Skeletal muscle tissue (tissue), 4 donors: Measurements from ENCODE around the gene UBL7. TPM values are rescaled to one million over a fixed set of nuclear protein-coding genes. Genes with fewer than 3 reads are reported as not detected.

Experiments used
- H3K27ac ChIP-seq: one replicate; pipeline ENCODE4 v1.7.0; 2013; ENCODE audit warnings: mild to moderate bottlenecking, low read depth, low read length, inconsistent platforms
- H3K27me3 ChIP-seq, 3 donors: one replicate each; pipeline ENCODE4 v1.7.0; 2013; ENCODE audit warnings: low read length in 3 of 3; ENCODE audit not compliant: control insufficient read depth in 3 of 3, insufficient read depth in 3 of 3
- H3K36me3 ChIP-seq, 3 donors: one replicate each; pipeline ENCODE4 v1.7.0; 2013; ENCODE audit warnings: low read length in 3 of 3; ENCODE audit not compliant: control insufficient read depth in 3 of 3, insufficient read depth in 3 of 3
- H3K4me1 ChIP-seq, 3 donors: one replicate each; pipeline ENCODE4 v1.7.0; 2013; ENCODE audit warnings: low read length in 3 of 3, mild to moderate bottlenecking in 3 of 3; ENCODE audit not compliant: control insufficient read depth in 3 of 3, insufficient read depth in 3 of 3
- H3K4me3 ChIP-seq, 3 donors: one replicate each; pipeline ENCODE4 v1.7.0; 2013; ENCODE audit warnings: low read length in 3 of 3
- H3K9ac ChIP-seq, 3 donors: one replicate each; pipeline ENCODE4 v1.7.0; 2013; ENCODE audit warnings: low read length in 3 of 3, mild to moderate bottlenecking in 3 of 3, moderate library complexity in 2 of 3, low read depth in 1 of 3
- H3K9me3 ChIP-seq, 3 donors: one replicate each; pipeline ENCODE4 v1.7.0; 2013; ENCODE audit warnings: low read length in 3 of 3; ENCODE audit not compliant: control insufficient read depth in 3 of 3
- total RNA-seq: library from RNA; depleted of rRNA; stranded (reverse); fragments of >200 nt; gene quantifications from one replicate; pipeline ENCODE4 v1.2.3, GENCODE V29; 2014
- donor health status: Osteomylitis.

UBL7 gene, protein sequence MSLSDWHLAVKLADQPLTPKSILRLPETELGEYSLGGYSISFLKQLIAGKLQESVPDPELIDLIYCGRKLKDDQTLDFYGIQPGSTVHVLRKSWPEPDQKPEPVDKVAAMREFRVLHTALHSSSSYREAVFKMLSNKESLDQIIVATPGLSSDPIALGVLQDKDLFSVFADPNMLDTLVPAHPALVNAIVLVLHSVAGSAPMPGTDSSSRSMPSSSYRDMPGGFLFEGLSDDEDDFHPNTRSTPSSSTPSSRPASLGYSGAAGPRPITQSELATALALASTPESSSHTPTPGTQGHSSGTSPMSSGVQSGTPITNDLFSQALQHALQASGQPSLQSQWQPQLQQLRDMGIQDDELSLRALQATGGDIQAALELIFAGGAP
- 23.0 TPM for total RNA-seq

DNA sequence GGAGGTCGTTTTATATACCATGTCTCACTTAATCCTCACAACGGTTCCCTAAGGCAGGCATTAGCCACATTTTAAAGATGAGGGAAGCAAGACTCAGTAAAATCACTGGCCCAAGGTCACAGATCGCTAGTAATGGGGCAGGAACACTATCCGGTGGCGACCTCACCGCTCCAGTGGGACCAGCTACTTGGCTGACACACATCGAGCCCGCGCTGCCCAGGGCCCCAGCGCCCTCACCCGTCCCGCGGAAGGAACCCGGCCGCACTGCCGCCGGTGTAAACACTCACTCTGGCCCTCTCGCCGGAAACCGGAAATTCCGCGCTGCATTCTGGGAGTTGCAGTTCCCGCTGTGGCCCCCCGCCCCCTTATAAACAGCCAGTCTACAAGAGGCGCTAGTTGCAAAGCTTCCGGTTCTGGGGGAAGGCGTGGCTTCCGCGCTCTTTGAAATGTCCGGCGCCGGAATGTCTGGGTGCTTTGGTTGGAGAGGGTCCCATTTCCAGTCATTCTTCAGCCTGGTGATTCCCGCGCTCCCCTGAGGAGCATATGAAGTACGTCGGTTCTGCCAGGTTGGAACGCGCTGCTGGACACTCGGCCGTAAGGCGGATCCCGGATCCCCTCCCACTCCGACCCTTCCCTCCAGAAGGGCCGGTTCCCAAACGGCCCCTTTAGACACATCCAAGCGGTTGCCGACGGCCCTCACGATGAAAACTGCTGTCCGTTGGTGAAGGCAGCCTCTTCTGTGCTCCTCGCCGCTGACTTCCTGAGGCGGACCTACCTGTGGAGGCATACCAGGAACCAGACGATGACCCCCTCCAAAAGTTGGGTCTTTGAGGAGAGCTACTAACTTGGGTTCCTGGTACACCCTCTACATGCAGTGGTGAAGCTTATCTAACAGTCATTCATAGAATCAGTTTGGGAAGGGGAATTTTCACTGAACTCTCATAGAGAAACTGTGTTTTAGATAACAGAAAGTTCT is at the start of gene UBL7:
Gene UBL7, minus strand, starts transcription at position 290 of the 976 bp plus-strand sequence. CDS start 2,293 bp downstream, outside the sequence.
- peaks cover 7 to 15% (median 13%) of the 10 kb centered on the region in 3 donors for H3K36me3 ChIP-seq
- H3K4me3 ChIP-seq, result peak within 1 kb of the TSS; percentile 91 to 99 (median 95)
- H3K27me3 ChIP-seq, result no peaks in the 10 kb centered on the region
- peak within 1 kb of the TSS; percentile 91 to 99 (median 95) for H3K9ac ChIP-seq
- peak within 1 kb of the TSS; percentile 93 for H3K27ac ChIP-seq
- no peaks in the 10 kb centered on the region for H3K9me3 ChIP-seq
- H3K4me1 ChIP-seq, result peaks cover 13 to 21% (median 20%) of the 10 kb centered on the region in 3 donors

DNA sequence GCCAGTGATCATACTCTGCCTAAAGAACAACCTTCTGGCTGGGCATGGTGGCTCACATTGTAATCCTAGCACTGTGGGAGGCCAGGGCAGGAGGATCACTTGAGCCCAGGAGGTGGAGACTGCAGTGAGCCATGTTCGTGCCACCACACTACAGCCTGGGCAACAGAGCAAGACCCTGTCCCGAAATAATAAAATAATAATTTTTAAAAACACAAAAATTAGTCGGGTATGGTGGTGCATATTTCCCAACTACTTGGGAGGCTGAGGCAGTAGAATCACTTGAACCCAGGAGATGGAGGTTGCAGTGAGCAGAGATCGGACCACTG is 45.5 kb upstream of the UBL7 start:
- H3K27me3 ChIP-seq, result no peaks in the 10 kb centered on the region
- H3K9ac ChIP-seq, result no peak overlapping the region
- no peak overlapping the region for H3K4me3 ChIP-seq
- H3K4me1 ChIP-seq, result no peaks in the 10 kb centered on the region
- H3K36me3 ChIP-seq, result peaks cover 0 to 2% (median 0%) of the 10 kb centered on the region in 3 donors
- no peaks in the 10 kb centered on the region for H3K9me3 ChIP-seq
- H3K27ac ChIP-seq, result no peak overlapping the region

DNA sequence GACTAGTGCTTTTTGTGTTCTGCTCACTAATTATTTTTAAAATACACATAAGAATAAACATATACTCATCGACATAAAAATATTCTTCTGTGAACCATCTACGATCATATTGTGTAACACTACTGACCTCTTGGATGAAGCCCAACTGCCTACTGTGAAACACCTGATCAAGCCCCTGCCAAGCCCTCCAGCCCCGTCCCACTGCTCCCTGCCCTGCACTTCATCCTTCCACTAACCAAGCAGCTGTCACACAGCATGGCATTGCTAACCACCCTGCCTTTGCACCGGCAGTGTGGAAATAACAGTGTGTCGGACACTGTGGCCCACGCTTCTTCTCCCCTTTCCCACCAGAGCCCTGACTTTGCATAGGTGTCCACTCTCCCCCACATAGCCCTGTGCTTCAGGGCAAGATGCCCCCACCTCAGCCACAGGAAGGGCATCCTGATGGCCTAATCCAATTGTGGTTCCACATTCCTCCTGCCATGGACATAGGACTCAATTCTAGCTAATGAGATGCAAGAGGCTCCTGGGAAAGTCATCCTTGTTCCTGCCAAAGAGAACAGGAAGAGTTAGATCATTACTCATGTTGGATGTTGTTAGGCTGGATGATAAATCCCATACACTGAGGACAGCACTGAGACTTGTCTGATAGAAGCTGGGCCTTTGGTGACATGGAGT is 45.0 kb upstream of the UBL7 start:
- H3K9ac ChIP-seq, result no peak overlapping the region
- H3K36me3 ChIP-seq, result peaks cover 0 to 2% (median 0%) of the 10 kb centered on the region in 3 donors
- H3K4me1 ChIP-seq, result no peaks in the 10 kb centered on the region
- H3K27me3 ChIP-seq, result no peaks in the 10 kb centered on the region
- H3K9me3 ChIP-seq, result no peaks in the 10 kb centered on the region
- no peak overlapping the region for H3K4me3 ChIP-seq
- H3K27ac ChIP-seq, result no peak overlapping the region

DNA sequence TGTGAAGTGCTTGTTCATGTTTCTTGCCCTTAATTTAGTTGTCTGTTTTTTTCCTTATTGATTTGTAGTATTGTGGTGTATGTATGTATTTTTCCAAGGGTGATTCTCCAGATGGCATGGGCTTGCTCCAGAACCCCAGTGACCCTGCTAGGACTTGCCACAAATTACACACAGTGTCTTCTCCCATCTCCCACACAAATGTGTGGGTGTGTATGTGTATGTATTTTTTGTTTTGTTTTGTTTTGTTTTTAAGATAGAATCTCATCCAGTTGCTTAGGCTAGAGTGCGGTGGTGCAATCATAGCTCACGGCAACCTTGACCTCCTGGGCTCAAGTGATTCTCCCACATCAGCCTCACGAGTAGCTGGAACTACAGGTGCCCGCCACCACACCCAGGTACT is 43.9 kb upstream of the UBL7 start:
- H3K9ac ChIP-seq, result no peak overlapping the region
- H3K4me1 ChIP-seq, result no peaks in the 10 kb centered on the region
- no peak overlapping the region for H3K4me3 ChIP-seq
- peaks cover 0 to 2% (median 0%) of the 10 kb centered on the region in 3 donors for H3K36me3 ChIP-seq
- H3K27ac ChIP-seq, result no peak overlapping the region
- H3K9me3 ChIP-seq, result no peaks in the 10 kb centered on the region
- no peaks in the 10 kb centered on the region for H3K27me3 ChIP-seq

DNA sequence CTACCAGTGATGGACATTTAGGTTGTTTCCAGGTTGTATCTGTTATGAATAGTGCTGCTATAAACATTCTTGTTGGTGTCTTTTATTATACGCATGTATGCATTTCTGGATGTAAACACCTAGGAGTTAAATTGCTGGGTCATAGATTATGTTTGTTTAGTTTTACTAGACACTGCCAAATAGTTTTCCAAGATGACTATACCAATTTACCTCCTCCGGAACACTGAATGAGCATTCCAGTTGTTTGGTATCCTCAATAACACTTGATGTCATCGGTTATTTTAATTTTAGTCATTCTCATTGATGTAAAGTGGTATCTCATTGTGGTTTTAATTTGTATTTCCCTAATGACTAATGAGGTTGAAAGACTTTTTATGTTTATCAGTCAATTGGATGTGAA is 43.5 kb upstream of the UBL7 start:
- H3K4me3 ChIP-seq, result no peak overlapping the region
- H3K9me3 ChIP-seq, result no peaks in the 10 kb centered on the region
- no peaks in the 10 kb centered on the region for H3K4me1 ChIP-seq
- H3K9ac ChIP-seq, result no peak overlapping the region
- no peaks in the 10 kb centered on the region for H3K27me3 ChIP-seq
- no peak overlapping the region for H3K27ac ChIP-seq
- H3K36me3 ChIP-seq, result peaks cover 0 to 2% (median 0%) of the 10 kb centered on the region in 3 donors

DNA sequence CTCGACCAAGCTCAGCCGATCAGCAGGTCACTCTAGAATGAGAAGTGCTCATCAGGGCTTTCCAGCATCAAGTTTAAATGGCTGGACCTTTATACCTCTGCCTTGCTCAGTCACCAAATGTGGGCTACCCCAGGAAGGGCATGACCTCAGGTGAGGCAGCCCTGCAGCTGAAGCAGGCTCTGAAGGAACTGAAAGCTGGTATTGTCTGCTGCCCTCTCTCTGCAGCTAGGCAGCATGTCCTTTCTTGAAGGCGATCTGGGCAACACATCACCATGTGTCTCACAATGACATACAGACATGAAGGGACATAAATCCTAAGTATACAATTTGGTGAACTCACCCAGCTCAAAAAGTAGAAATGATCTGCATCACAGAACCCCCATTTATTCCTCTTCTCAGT is 41.3 kb upstream of the UBL7 start:
- H3K27me3 ChIP-seq, result no peaks in the 10 kb centered on the region
- H3K36me3 ChIP-seq, result peaks cover 0 to 2% (median 0%) of the 10 kb centered on the region in 3 donors
- no peaks in the 10 kb centered on the region for H3K9me3 ChIP-seq
- no peak overlapping the region for H3K27ac ChIP-seq
- H3K9ac ChIP-seq, result no peak overlapping the region
- no peak overlapping the region for H3K4me3 ChIP-seq
- H3K4me1 ChIP-seq, result no peaks in the 10 kb centered on the region

DNA sequence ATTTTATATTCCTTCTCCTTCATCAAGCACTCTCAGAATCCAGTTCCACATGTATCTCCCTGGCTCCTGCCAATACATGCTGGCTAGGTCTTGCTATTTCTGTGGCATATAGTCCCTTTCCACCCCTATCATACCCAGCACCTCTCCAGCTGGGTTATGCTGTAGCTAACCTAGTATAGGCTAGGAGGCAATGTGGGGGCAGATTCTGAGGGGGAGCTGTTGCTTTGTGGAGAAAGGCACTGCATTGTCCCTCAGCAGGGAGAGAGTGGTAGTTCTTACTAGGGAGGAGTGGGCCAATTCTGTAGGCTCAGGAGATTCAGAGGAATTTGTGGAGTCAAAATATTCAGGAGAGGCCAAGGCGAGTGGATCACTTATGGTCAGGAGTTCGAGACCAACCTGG is 39.4 kb upstream of the UBL7 start:
- Histone ChIP-seq H3K9ac (no peak overlapping the region), H3K27me3 (no peaks in the 10 kb centered on the region), H3K27ac (no peak overlapping the region), H3K4me1 (no peaks in the 10 kb centered on the region), H3K9me3 (no peaks in the 10 kb centered on the region), H3K36me3 (no peaks in the 10 kb centered on the region), H3K4me3 (no peak overlapping the region)

DNA sequence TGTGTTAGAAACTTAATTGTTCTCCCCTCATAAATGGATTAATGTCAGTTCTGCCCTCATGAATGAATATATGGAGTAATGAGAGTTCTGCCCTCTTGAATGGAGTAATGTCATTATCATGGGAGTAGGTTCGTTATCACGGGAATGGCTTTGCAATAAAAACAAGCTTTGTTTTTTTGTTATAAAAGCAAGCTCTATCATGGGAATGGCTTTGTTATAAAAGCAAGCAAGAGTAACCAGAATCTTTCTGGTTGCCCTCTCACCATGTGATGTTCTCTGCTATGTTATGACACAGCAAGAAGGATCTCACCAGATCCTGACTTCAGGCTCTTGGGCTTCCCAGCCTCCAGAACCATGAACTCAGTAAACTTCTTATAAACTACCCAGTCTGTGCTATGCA is 38.4 kb upstream of the UBL7 start:
- H3K4me3 ChIP-seq, result no peak overlapping the region
- no peaks in the 10 kb centered on the region for H3K4me1 ChIP-seq
- no peak overlapping the region for H3K27ac ChIP-seq
- H3K36me3 ChIP-seq, result no peaks in the 10 kb centered on the region
- no peak overlapping the region for H3K9ac ChIP-seq
- H3K9me3 ChIP-seq, result no peaks in the 10 kb centered on the region
- H3K27me3 ChIP-seq, result no peaks in the 10 kb centered on the region

DNA sequence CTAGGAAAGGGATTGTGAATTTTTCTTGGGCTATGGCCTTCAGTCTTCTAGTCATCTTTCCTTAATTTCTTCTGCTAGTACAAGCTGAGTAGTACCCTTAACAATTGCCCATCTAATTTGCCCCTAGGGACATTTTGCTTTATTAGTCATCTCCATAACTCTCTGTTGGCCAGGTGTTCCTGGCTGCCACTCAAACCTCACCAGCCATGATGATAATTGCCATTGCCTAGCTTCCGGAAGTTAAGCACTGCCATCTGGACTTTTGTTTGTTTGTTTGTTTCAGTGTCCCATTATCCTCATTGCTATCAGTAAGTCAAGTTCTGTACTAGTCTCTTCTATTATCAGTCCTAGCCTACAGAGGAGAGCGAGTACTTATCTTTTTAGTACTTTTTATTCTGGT is 36.6 kb upstream of the UBL7 start:
- Histone ChIP-seq H3K27me3 (no peaks in the 10 kb centered on the region), H3K27ac (no peak overlapping the region), H3K36me3 (no peaks in the 10 kb centered on the region), H3K4me3 (no peak overlapping the region), H3K4me1 (no peaks in the 10 kb centered on the region), H3K9ac (no peak overlapping the region), H3K9me3 (no peaks in the 10 kb centered on the region)
